T-helper 2 cell treated with Interferon-gamma antibody and Interleukin-4, amounts not matched to agents 100 ng/mL and 5 ng/mL, for 36 hours (primary cell): ENCODE measurements around the gene NLRP6. TPM values are rescaled to one million over a fixed set of nuclear protein-coding genes. Genes with fewer than 3 reads are reported as not detected.

ENCODE experiments used
- intact Hi-C: fragments of 100-400 bp; cut with micrococcal nuclease; formaldehyde crosslinking; loops from one replicate; pipeline ENCODE4 v1.15.1; 2023
- total RNA-seq: library from RNA; stranded (reverse); gene quantifications from 2 replicates; pipeline ENCODE4 v1.2.3, GENCODE V29; 2022

Gene NLRP6
- total RNA-seq, 1 donor from 2014 or later = 2.4 TPM

DNA sequence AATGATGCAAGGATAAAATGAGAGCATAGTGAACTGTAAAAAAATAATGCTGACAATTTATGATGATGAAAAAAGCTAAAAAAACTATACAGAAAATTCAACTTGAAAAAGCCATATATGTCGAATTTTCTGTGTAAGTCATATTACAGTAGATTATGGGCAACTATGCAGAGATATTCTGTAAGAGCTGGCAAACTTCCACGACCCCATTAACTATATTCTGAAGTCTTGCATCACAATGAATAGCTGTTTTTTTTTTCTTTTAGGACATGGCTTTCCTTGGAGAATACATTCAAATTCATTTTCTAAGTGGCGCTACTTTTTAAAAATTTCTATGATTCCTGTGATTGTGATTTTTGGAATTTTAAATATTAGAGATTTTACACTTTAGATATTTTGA is 23.0 kb upstream of the NLRP6 start:
- intact Hi-C loops = no loop called here

DNA sequence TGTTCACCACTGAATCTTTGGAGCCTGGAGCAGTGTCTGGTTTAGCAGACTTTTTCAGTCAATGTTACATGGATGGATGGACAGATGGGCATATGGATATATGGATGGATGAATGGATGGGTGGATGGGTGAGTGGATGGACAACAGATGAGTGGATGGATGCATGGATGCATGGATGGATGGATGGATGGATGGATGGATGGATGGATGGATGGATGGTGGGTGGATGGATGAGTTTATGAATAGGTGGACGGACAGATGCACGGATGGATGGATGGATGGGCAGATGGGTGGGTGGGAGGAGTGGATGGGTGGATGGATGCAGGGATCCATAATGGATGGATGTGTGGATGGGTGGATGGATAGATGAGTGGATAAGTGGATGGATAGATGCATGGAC is 22.4 kb upstream of the NLRP6 start:
- intact Hi-C loops = no loop called here

DNA sequence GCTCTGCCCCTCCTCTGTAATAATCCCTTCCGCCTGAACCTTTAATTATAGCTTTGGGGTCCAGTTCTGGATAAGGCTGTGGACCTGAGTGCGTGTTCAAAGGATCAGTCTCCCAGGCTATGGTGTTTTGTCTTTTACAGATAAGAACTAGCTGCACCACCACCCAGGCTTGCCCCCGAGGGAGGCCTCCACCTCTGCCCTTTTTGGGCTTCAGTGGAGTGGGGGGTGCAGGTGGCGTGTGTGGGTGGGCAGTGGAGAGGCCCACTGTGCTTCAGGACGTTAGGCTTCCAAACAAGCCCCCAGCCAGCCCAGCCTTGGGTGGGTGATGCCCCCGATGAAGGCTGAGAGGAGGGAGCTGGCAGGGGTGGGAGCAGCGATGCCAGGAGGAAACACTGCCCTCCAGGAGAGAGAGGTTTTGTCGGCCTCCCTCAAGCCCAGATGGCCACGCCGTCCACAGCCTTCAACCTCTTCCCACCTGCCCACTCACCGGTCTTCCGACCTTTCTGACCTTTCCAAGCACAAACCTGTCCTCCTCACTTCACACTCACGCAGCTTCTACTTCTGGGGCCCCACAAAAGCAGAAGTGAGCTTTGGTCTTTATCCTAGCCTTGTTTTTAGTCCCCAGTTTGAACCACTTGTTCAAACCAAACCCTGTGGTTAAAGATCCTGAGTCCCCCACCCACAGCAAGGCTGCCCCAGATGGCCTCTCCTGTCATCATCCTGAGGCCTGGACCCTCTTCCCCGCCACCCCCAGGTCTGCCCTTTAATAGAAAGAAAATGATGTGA is 21.1 kb upstream of the NLRP6 start:
- intact Hi-C loops = no loop called here

DNA sequence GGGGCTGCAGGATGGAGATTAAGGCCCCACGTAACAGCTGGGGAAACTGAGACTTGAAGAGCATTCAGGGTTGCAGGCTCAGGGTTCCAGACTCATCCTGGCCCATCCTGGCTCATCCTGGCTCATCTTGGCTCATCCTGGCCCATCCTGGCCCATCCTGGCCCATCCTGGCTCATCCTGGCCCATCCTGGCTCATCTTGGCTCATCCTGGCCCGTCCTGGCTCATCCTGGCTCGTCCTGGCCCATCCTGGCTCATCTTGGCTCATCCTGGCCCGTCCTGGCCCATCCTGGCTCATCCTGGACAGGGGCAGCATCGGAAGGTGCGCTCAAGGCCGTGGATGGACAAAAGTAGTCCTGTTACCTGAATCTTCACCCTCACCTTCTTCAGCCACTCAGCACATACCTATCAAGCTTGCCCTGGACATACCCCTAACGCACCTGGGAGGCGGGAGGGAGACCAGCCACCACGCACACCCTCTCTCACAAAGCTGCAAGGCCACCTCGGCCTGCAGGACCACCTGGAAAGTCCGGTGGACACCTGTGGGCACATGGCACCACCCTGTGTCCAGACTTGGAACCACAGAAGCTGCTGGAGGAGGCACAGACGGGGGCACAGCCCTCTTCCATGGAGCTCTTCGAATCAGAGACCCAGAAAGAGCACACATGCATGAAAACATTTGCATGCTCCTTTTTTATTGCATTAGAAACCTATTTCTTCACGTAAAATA is 20.3 kb upstream of the NLRP6 start:
- intact Hi-C loops = no loop called here

DNA sequence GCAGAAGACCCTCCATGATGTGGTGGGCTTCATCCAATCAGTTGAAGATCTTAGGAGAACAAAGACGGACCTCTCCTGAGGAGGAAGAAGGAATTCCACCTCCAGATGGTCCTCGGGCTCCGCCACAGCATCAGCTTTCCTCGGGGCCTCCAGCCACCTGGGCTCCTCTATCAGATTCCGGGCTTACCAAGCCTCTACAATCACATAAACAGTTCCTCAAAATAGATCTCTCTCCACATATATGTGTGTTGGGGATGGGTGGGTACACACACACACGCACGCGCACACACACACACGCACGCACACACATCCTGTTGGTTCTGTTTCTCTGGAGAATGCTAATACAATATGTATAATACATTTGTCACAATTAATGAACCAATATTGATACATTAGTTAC is 18.8 kb upstream of the NLRP6 start:
- intact Hi-C loops = no loop called here

DNA sequence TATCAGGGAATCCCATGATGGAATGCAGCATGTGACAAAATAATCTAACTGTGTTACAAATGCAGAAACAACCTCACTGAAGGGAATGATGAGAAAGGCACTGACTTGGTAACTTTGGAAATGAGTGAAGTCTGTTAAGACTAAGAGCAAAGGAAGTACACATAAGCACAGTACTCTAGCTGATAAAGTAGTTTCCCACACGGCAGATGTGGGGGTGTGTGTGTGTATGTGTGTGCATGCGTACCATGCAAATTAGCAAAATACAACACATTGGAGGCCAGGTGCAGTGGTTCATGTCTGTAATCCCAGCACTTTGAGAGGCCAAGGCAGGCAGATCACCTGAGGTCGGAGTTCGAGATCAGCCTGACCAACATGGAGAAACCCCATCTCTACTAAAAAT is 16.6 kb upstream of the NLRP6 start:
- intact Hi-C loops = no loop called here

DNA sequence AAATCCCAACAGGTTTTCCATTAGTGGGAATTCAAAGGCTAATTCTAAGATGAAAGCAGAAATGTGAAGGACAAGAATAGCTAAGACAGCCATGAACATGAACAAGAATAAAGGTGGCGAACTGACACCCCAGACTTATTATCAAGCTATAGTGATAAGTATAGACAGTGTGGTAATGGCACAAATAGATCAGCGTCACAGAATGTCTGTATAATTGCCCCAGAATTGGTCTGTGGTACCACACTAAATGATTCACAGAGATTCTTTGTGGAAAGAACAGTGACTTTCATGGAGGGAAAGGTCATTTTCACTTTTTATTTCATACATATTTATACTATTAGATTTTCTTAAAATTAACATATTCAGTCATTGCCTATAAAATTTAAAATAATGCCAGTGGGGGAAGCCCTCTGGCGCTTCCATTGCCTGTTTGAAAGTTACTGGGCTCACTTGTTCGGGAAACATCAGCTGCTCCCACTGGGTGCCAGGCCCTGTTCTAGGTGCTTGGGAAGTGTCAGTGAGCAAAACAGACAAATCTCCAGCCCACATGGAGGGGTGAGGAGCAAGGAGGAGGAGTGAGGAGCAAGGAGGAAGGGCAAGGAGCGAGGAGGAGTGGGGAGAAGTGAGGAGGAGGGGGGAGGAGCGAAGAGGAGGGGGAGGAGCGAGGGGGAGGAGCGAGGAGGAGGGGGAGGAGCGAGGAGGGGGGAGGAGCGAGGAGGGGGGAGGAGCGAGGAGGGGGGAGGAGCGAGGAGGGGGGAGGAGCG is 11.3 kb upstream of the NLRP6 start:
- intact Hi-C loops = loop anchor here (1.0 kb wide), 1 partner anchor 31 kb away; the partner anchor contains the start of genes PSMD13 and SIRT3

DNA sequence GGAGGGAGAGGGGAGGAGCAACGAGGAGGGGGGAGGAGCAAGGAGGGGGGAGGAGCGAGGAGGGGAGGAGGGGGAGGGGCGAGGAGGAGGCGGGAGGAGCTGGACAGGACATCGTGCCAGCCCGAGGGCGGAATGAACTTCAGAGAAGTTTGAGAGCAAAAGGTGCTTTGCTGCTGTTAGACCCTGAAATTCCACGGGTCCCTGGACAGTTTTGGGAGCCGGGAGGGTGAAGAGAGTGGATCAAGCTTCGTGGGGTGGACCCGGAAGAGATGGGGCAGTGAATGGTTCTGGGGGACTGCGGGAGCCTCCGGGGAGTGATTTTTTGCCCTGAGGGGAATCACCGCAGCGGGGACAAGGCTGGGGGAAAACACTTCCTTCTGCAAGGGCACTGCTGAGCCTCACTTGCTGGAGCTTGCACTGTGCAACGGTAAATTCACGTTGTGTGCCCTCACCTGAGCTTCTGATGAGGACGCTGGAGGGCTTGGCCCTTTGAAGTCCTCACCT is 10.7 kb upstream of the NLRP6 start:
- intact Hi-C loops = loop anchor here (1.0 kb wide), 1 partner anchor 31 kb away; the partner anchor contains the start of genes PSMD13 and SIRT3

DNA sequence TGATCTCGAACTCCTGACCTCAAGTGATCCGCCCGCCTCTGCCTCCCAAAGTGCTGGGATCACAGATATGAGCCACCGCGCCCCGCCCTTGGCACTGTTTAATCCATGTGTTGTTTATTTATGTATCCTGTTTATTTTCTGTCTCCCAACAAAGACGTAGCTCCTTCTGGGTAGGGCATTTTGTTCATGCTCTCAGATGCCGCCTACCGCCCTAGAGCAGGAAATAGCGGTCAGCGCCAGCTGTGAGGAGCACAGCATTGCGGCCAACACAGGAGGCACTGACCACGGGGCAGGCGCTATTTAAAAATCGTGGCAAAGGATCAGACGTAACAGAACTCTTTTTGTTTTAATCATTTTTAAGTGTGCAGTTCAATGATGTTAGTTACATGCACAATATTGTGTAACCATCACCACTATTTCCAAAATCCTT is 9.5 kb upstream of the NLRP6 start:
- intact Hi-C loops = loop anchor here (1.0 to 2.0 kb wide), 5 partner anchors 12 to 139 kb away; no protein-coding TSS in a partner anchor

DNA sequence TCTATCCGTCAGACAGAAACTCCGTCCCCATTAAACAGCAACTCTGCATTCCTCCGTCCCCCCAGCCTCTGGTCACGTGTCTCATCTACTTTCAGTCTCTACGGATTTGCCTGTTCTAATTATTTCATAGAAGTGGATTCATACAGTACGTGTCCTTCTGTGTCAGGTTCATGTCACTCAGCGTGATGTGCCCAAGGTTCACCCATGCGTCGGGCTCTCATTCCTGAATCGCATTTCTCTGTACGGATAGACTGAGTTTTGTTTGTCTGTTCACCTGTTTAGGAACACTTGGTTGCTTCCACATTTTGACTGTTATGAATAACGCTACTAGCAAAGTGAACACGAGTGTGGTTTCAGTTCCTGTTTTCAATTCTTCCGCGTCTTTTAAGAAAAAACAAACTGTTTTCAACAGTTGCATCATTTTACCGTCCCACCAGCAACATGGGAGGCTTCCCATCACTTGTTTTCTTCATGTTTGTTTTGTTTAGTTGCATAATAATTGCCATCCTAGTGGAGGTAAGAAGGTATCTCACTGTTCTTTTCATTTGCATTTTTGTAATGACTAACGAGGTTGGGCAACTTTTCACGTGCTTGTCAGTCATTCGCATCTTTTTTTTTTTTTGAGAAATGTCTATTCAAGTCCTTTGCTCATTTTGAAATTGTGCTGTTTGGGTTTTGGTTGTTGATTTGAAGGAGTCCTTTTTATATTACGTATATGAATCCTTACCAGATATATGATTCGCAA is 8.9 kb upstream of the NLRP6 start:
- intact Hi-C loops = loop anchor here (1.0 to 2.0 kb wide), 4 partner anchors 11 to 86 kb away; no protein-coding TSS in a partner anchor

DNA sequence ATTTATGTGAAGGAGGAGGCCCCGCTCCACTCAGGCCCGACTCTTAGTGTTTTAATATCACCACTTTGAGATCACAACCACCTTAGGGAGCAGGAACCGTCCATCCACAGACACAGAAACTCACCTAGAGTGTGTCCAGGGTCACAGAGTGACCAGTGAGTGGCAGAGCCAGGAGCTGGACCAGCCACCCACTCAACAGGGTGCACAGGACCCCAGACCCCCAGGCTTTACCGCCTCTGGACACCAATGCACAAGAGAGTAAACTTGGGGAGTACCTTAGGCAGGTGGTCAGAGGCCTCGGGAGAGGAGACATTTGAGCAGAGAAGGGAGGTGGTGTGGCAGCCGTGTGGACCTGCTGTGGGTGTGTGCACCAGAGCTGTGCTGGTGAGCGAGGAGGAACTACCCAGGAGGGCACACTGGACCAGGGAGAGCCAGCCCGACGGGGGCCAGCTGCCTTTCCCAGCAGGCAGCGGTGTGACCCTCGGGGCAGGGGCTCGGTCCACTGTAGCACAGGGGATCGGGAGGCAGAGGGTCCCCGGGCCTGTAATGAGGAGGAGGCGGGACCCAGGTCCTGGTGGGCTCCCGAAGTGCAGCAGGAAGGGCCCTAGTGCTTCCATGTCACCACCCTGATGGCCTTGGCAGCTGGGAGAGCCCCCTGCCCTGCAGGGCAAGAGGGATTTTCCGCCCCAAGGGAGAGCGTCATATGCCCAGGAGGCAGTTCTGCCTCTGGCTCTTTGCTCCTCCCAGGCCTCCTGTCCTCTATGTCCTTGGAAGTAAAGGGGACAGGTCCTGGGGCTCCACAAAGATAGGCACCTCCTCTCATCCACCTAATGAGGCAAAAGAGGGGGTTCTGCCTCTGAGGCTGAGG is 7.5 kb upstream of the NLRP6 start:
- intact Hi-C loops = no loop called here

DNA sequence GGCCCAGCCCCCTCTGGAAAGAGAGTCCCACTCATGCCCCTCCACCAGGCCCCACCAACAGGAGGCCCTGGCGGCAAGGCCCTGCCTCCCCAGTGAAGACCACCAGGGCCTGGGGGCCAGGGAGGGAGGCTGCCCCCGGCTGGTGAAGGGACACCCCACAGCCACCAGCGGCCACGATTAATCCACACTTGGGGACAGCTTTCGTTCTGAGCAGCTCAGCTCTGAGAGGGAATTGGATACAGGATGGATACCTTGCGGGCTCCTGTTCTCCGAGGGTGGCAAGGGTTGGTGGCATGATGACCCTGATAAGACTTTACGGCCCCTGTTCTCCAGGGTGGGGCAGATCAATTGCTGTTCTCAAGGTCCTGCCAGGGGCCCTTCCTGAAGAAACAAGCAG is 6.9 kb upstream of the NLRP6 start:
- intact Hi-C loops = no loop called here

DNA sequence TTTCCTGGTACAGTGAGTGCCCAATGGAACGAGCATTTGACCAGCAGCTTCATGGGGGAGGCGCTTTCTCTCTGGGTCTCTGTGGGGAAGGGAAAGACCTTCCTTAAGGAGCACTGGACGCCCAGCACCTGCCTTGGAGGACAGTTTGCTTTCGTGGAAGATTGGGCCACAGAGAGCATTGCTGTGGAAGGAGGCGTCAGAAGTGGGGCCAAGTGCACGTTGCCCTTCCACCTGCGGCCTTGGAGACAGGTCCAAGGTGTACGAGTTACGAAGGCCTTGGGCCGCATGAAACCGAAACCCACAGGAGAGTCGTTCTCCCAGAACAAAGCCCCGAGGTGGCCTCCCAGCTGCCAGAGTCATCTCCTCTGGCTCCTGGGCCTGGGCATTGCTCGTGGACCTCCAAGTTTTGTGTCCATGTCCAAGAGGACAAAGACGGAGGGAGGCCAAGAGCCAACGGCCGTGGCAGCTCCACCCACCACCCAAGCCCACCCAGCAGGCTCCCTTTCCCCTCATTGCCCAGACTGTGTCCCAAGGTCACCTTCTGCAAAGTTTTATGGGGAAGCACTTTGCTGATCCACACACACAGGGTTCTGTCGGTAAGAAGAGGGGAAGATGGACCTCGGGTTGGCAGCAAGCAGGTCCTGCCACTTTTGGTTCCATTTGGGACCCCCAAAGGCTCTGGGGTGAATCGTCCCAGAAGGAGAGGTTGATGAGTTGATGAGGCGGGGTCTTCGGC is 5.8 kb upstream of the NLRP6 start:
- intact Hi-C loops = no loop called here

DNA sequence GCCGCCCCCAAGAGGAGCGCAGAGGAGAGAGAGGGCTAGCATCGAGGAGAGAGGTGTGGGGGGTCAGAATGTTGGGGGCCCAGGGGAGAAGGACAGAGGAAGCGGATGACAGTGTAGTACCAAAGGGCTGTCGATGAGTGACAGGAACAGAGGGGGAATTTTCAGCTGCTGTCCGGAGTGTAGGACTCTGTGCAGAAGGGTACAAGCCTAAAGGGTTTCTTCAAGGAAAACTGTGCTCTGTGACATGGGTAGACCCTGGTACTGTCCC is 5.3 kb upstream of the NLRP6 start:
- intact Hi-C loops = no loop called here

DNA sequence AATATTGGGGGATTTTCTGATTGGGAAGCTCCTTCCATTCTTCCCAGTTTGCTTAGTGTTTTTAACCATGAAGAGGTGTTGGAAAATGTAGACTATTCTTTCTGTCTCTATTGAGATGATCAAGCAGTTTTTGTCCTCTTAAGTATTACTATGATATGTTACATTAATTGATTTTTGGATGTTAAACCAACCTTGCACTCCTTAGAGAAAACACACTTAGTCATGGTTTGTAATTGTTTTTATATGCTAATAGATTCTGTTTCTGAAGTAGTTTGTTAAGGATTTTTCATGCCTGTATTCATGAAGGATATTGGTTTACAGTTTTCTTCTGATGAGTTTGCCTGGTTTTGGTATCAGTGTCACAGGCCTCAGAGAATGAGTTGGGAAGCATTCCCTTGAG is 2.0 kb upstream of the NLRP6 start:
- intact Hi-C loops = no loop called here

DNA sequence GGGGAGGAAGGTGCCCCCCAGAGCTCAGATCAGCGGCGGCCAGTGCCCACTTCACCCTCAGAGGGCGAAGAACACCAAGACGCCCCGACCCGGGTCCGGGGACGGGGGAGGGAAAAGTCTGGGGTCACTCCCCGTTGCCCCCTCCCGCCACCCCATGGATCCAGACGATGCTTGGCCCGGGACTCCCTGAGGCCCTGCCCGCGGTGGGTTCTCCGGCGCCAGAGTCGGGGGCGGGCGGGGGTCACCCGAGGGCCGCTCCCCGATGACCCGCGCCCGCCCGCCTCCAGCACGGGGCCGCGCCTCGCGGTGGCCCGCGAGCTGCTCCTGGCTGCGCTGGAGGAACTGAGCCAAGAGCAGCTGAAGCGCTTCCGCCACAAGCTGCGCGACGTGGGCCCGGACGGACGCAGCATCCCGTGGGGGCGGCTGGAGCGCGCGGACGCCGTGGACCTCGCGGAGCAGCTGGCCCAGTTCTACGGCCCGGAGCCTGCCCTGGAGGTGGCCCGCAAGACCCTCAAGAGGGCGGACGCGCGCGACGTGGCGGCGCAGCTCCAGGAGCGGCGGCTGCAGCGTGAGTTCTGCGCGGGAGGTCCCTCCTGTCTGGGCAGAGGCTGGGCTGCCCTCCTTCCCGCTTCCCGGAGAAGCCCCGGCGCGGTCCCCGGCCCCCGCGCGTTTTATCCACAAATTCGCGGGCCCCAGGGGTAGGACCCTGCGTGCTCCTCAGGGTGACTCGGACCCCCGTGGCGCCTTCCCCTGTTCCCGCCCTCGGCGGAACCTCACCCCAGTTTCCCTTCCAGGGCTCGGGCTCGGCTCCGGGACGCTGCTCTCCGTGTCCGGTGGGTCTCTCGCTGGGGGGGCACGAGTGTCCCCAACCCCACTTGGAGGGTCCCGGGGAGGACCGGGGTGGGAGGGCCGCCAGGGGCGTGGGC is 1.1 kb downstream of the NLRP6 start:
- intact Hi-C loops = no loop called here

DNA sequence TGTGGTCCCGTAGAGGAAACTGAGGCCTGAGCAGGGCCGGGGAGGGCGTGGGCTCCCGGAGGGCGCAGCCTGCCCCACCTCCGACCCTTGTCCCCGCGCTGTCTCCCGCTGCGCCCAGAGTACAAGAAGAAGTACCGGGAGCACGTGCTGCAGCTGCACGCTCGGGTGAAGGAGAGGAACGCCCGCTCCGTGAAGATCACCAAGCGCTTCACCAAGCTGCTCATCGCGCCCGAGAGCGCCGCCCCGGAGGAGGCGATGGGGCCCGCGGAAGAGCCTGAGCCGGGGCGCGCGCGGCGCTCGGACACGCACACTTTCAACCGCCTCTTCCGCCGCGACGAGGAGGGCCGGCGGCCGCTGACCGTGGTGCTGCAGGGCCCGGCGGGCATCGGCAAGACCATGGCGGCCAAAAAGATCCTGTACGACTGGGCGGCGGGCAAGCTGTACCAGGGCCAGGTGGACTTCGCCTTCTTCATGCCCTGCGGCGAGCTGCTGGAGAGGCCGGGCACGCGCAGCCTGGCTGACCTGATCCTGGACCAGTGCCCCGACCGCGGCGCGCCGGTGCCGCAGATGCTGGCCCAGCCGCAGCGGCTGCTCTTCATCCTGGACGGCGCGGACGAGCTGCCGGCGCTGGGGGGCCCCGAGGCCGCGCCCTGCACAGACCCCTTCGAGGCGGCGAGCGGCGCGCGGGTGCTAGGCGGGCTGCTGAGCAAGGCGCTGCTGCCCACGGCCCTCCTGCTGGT is 1.9 kb downstream of the NLRP6 start:
- intact Hi-C loops = loop anchor here (1.0 kb wide), 1 partner anchor 11 kb away; no protein-coding TSS in a partner anchor
